ENCODE data around the gene SARS1.

The SARS1 gene

DNA sequence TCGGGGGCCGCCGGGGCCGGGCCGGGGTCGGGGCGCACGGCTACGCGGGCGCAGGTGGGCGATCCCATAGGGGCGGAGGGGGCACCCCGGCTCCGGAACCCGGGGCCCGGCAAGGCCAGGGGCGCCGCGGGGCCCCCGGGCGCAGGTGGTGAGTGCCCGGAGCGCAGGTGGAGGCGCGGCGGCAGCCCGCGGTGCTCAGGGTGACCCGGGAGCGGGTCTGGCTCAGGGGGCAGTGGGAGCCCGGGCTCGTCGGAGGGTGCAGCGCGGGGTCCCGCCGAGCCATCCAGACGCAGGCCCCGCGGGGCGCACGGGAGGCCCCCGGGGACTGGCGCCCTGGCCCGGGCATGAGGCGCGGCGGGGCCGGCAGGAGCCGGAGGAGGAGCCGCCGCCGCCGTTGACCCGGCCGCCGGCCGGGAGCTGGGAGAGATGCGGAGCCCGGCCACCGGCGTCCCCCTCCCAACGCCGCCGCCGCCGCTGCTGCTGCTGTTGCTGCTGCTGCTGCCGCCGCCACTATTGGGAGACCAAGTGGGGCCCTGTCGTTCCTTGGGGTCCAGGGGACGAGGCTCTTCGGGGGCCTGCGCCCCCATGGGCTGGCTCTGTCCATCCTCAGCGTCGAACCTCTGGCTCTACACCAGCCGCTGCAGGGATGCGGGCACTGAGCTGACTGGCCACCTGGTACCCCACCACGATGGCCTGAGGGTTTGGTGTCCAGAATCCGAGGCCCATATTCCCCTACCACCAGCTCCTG lies 36.1 kb downstream of the SARS1 start:
- DNase-seq (ENCODE audit: low read depth in 2 of 2), result no peak

DNA sequence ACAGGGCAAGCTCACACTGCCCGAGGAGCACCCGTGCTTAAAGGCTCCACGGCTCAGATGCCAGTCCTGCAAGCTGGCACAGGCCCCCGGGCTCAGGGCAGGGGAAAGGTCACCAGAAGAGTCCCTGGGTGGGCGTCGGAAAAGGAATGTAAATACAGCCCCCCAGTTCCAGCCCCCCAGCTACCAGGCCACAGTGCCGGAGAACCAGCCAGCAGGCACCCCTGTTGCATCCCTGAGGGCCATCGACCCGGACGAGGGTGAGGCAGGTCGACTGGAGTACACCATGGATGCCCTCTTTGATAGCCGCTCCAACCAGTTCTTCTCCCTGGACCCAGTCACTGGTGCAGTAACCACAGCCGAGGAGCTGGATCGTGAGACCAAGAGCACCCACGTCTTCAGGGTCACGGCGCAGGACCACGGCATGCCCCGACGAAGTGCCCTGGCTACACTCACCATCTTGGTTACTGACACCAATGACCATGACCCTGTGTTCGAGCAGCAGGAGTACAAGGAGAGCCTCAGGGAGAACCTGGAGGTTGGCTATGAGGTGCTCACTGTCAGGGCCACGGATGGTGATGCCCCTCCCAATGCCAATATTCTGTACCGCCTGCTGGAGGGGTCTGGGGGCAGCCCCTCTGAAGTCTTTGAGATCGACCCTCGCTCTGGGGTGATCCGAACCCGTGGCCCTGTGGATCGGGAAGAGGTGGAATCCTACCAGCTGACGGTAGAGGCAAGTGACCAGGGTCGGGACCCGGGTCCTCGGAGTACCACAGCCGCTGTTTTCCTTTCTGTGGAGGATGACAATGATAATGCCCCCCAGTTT lies 36.9 kb downstream of the SARS1 start:
- no peak for DNase-seq (ENCODE audit: low read depth in 2 of 2)

DNA sequence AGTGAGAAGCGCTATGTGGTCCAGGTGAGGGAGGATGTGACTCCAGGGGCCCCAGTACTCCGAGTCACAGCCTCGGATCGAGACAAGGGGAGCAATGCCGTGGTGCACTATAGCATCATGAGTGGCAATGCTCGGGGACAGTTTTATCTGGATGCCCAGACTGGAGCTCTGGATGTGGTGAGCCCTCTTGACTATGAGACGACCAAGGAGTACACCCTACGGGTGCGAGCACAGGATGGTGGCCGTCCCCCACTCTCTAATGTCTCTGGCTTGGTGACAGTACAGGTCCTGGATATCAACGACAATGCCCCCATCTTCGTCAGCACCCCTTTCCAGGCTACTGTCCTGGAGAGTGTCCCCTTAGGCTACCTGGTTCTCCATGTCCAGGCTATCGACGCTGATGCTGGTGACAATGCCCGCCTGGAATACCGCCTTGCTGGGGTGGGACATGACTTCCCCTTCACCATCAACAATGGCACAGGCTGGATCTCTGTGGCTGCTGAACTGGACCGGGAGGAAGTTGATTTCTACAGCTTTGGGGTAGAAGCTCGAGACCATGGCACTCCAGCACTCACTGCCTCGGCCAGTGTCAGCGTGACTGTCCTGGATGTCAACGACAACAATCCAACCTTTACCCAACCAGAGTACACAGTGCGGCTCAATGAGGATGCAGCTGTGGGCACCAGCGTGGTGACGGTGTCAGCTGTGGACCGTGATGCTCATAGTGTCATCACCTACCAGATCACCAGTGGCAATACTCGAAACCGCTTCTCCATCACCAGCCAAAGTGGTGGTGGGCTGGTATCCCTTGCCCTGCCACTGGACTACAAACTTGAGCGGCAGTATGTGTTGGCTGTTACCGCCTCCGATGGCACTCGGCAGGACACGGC lies 37.8 kb downstream of the SARS1 start:
- no peak for DNase-seq (ENCODE audit: low read depth in 2 of 2)

DNA sequence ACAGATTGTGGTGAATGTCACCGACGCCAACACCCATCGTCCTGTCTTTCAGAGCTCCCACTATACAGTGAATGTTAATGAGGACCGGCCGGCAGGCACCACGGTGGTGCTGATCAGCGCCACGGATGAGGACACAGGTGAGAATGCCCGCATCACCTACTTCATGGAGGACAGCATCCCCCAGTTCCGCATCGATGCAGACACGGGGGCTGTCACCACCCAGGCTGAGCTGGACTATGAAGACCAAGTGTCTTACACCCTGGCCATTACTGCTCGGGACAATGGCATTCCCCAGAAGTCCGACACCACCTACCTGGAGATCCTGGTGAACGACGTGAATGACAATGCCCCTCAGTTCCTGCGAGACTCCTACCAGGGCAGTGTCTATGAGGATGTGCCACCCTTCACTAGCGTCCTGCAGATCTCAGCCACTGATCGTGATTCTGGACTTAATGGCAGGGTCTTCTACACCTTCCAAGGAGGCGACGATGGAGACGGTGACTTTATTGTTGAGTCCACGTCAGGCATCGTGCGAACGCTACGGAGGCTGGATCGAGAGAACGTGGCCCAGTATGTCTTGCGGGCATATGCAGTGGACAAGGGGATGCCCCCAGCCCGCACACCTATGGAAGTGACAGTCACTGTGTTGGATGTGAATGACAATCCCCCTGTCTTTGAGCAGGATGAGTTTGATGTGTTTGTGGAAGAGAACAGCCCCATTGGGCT lies 38.6 kb downstream of the SARS1 start:
- DNase-seq (ENCODE audit: low read depth in 2 of 2), result no peak

DNA sequence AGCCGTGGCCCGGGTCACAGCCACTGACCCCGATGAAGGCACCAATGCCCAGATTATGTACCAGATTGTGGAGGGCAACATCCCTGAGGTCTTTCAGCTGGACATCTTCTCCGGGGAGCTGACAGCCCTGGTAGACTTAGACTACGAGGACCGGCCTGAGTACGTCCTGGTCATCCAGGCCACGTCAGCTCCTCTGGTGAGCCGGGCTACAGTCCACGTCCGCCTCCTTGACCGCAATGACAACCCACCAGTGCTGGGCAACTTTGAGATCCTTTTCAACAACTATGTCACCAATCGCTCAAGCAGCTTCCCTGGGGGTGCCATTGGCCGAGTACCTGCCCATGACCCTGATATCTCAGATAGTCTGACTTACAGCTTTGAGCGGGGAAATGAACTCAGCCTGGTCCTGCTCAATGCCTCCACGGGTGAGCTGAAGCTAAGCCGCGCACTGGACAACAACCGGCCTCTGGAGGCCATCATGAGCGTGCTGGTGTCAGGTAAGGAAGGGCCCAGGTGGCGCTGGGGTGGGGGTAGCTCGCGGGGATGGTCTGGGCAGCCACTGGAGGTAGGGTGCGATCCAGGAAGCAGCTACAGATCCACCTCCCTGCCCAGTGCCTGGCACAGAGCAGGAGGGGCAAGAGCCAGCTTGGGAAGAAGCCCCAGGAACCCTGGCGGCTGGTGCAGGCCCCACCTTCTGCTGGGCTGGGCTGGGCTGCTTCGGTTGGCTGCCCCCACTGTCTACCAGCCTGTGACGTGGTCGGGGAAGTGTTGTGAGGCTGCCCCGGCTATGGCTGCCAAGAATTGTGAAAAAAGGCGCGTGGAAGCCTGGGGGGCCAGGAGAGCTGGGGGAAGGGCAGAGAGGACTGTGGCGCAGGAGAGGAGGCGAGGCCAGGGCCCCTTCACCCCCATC lies 39.4 kb downstream of the SARS1 start:
- DNase-seq (ENCODE audit: low read depth in 2 of 2), result no peak

DNA sequence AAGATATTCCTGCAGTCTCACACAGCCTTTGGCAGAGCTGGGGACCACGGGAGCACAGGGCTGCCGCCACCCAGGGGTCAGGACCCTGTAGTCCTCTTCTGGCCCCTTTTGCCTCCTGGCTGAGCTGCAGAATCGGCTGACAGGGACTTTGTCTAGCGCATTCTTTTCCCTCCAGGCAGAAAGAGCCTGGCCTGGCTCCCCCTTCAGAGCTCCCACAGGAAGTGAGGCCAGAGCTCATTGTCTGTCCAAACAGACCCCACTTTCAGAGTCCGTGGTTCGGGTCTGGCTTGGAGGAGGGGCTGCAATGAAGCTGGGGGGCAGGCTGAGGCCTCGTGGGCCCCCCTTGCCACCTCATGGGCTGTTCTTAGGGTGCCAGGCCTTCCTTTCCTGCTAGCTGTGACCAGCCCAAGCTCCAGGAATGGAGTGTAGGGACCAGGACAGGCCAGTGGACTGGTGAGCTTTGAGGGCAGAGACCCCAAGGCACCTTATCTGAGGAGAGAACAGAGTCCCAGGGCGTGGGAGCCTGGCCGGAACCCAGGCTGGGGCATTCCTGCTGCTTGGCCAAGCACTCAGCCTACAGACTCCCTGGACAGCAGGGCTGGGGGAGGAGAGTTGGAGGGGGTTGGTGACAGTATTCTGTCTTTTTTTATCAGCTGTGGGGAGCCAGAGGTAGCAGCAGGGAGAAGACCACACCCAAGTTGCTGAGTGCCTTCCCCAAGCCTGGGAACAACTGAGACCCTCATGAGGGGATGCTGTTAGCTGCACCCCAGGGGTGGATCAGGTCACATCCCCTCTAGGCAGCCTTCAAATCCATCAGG lies 40.3 kb downstream of the SARS1 start:
- no peak for DNase-seq (ENCODE audit: low read depth in 2 of 2)

DNA sequence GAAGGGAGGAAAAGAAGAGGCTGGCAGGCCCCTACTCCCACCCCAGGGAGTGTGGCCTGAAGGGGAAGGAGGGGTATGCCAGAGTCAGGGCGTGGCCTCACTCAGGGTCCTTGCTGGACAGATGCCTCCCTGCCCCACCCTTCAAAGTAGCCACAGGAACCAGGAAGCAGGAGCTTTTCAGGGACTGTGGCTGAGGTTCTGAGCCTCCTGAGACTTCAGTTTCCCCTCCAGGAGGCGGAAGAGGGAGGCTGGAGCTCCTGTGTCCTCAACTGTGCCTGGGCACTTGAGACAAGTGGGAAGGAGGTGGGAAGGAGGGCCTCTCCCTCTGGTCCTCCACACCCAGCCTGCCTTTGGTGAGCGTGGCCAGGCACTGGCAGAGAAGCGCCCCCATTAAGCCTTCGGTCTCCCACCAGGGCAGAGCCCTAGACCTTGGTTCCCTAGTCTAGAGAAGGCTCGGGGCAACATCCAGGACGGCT lies 40.9 kb downstream of the SARS1 start:
- DNase-seq (ENCODE audit: low read depth in 2 of 2), result no peak

DNA sequence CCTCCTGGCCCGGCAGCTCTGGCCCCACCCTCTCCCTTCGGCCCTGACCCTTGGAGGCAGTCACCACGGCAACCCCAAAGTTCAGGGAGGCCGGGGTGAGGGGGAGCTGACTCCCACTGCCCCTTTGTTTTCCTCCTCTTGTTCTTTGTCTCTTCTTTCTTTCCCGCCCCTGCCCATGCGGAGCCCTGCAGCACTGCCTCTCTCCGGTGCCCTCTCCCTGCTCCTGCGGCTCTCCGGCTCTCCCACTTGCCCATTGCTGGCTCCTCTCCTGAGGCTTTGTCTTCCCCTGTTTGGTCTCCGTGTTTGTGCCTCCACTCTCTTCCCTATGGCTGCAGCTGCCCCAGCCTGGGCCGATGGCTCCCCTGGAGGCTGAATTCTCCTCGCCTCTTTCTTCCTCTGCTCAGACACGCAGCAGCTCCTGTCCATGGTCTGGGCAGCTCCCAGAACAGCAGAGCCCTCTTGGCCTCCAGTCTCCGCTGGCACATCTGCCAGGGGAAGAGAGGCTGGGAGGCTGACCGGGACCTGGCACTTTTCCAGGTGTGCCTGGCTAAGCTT lies 41.5 kb downstream of the SARS1 start:
- DNase-seq (ENCODE audit: low read depth in 2 of 2), result no peak

DNA sequence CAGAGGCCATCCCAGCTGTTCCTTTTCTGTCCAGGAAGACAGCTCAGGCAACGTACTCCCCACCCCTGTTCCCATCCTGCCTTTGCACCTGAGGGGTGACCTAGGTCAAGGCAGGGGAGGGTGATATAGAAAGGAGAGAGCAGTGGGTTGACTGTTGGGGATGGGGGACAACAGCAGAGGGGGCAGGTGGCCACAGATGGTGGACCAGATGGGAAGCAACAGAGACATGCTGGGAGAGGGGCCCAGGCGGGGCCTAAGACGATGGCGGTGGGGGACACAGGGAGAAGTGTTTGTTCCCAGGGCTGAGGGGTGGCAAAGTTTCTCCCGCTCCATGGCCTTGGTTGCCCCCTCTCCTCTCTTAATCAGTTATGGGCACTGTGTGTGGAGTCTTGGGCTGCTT lies 42.0 kb downstream of the SARS1 start:
- DNase-seq (ENCODE audit: low read depth in 2 of 2), result no peak

DNA sequence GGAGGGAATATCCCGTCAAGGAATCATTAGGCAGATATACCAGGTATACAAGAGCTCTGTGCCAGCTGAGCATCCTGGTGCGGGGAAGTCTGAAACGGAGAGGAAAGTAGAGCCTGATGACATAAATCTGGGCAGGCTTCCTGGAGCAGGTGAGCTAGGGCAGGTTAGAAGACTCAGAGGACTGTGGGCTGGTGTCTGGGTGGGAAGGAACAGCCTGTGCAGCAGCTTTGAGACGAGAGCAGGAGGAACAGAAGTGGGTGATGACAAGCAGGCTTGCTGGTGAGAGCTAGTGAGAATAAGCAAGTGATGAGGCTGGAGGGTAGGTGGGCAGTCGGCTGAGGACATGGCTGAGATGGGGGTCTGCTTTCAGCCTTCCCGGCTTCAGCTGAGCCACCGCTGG lies 42.4 kb downstream of the SARS1 start:
- DNase-seq (ENCODE audit: low read depth in 2 of 2), result no peak

DNA sequence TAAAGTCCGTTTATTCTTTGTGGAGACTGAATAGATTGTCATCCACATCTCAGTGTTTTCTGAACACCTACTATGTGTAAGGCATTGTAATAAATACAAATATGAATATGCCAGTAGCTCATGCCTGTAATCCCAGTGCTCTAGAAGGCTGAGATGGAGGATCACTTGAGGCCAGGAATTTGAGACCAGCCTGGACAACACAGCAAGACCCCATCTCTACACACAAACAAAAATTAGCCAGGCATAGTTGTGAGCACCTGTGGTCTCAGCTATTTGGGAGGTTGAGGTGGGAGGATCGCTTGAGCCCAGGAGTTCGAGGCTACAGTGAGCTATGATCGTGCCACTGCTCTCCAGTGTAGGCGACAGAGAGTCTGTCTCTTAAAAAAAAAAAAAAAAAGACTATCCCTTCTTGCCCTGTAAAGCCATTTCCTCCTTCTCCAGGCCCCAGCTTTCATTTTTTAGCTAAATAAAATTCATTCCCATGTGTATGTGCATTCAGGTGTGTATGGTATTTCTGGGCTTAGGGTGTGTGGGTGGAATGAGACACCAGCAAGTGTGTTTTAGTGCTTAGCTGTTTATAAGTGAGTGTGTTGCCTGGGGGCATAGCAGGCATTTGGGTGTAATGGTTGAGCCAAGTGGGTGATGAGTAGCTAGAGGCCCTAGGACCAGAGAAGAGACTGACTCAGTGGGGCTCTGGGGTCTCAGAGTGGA lies 43.4 kb downstream of the SARS1 start:
- no peak for DNase-seq (ENCODE audit: low read depth in 2 of 2)

DNA sequence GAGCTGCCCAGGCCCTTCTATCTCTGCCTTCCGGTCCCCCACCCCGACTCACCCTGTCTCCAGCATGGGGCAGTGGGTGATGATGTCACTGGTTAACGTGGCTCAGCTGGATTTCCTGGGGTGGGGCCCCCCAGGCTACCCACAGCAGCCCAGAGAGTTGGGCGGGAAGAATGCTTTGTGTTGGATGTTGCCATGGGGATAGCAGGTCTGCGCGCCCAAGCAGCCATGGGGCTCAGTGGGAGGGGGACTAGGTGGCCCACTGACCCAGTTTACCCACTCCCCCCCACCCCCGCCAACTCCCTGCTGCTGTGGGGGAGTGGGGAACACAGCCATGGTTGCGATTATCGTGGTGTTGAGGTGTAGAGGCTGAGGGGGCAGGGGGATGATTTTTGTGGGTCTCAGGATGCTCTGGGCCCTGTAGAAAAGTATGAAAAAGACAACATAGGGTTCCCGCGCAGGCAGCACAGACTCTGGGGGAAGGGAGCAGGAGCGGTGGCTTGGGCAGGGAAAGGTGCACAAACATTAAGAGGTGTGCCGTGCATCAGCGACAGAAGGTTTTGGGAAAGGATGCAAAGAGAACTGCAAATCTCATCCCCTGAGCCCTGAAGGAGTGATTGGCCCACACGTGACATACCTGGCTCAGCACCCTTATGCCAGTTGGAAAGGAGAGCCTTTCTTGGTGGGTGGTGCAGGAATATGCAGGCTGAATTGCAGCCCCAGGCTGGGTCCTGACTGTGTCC lies 44.1 kb downstream of the SARS1 start:
- DNase-seq (ENCODE audit: low read depth in 2 of 2), result no peak

DNA sequence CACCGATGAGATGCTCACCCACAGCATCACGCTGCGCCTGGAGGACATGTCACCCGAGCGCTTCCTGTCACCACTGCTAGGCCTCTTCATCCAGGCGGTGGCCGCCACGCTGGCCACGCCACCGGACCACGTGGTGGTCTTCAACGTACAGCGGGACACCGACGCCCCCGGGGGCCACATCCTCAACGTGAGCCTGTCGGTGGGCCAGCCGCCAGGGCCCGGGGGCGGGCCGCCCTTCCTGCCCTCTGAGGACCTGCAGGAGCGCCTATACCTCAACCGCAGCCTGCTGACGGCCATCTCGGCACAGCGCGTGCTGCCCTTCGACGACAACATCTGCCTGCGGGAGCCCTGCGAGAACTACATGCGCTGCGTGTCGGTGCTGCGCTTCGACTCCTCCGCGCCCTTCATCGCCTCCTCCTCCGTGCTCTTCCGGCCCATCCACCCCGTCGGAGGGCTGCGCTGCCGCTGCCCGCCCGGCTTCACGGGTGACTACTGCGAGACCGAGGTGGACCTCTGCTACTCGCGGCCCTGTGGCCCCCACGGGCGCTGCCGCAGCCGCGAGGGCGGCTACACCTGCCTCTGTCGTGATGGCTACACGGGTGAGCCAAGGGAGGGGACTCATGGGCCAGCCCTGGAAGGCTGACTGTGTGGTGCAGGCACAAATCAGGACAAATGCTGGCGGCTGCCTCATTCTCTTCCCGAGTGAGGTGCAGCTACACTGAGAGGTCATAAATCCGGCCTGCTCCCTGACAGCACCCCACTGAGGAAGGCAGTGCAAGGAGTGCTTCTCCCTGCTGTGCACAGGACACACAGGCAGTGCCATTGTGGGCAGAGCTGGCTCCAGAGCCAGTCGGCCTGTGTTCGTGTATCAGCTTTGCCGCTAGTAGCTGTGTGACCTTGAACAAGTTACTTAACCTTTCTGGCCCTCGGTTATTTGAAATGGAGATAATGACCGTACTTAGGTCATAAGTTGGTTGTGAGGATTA lies 45.1 kb downstream of the SARS1 start:
- no peak for DNase-seq (ENCODE audit: low read depth in 2 of 2)

DNA sequence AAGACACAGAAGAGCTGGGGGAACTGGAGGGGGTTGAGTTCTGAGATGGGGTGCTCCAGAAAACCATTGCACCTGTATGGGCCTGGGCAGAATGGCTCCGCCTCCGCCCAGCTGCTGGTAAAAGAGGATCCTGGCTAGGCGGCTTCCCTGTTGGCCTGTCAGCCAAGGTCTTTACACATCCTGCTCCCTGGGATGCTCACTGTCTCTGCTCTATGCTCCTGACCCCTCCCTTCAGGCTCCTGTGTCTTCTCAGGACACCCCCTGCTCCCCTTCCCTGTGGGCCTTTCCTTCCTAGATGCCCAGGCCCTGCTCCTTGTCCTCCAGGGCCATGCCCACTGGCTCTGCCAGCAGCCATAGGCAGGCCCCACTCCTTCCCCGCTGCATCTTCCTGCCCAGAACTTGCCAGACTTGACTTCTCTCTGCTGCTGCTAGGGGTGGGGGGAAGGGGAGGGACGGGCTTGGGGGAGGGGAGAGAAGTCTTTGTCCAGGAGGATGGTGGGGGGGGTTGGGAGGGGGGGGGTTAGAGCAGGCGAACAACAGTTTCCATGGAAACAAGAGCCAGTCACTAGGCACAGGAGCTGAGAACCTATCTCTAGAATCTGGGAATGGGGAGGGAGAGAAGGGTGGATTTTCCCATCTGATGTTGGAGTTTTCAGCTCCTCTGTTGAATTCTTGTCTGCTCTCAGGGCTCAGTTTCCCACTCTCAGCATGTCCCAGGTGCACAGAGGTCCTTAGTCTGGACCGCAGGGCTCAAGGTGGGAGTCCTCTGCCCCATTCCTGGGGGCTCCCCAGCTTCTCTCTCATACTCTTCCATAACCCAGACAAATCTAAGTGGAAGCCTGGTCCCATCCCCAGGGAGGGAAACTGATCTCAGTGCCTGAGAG lies 46.2 kb downstream of the SARS1 start:
- DNase-seq (ENCODE audit: low read depth in 2 of 2), result no peak

DNA sequence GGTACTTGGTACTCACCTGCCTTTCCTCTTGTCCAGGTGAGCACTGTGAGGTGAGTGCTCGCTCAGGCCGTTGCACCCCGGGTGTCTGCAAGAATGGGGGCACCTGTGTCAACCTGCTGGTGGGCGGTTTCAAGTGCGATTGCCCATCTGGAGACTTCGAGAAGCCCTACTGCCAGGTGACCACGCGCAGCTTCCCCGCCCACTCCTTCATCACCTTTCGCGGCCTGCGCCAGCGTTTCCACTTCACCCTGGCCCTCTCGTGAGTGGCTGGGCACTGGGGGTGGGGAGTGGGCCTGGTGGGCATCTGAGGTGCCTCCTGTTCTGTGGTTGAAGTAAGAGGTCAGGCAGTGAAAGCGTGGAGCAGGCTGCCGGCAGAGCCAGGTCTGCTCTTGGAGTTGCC lies 47.3 kb downstream of the SARS1 start:
- no peak for DNase-seq (ENCODE audit: low read depth in 2 of 2)

DNA sequence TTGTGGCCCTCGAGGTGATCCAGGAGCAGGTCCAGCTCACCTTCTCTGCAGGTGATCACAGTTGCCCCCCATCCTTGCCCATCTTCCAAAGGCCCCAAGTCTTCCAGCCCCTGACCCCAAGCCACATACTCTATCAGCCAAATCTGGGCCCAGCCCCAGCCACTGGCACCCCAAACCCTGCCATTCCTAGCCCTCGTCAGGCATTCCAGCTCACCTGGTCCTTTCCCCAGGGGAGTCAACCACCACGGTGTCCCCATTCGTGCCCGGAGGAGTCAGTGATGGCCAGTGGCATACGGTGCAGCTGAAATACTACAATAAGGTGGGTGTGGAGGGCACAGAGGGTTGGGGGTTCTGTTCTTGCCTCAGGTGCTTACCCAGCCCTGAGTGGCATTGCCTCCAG lies 47.9 kb downstream of the SARS1 start:
- DNase-seq (ENCODE audit: low read depth in 2 of 2), result no peak

Measured in stimulated activated CD8-positive, alpha-beta memory T cell treated with anti-CD3 and anti-CD28 coated beads, Interleukin-2, amount 100 ng/mL, for 48 hours (primary cell).